T-helper 9 cell (primary cell): ENCODE data around the gene KRTAP9-3.
"Not testable (repeated sequence)": the region's sequence is repeated elsewhere in the genome, so short reads cannot be mapped to it uniquely, and the experiment has no call there.

ENCODE experiments used
- DNase-seq: peaks from one replicate; pipeline ENCODE4 v3.0.0-alpha.2; 2020
- total RNA-seq, 2 donors: gene quantifications; one replicate each; lab custom pipeline; 2026; lab: John Stamatoyannopoulos, UW

Gene KRTAP9-3, protein sequence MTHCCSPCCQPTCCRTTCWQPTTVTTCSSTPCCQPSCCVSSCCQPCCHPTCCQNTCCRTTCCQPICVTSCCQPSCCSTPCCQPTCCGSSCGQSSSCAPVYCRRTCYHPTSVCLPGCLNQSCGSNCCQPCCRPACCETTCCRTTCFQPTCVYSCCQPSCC
- total RNA-seq, result 0 reads per million in 2 donors

DNA sequence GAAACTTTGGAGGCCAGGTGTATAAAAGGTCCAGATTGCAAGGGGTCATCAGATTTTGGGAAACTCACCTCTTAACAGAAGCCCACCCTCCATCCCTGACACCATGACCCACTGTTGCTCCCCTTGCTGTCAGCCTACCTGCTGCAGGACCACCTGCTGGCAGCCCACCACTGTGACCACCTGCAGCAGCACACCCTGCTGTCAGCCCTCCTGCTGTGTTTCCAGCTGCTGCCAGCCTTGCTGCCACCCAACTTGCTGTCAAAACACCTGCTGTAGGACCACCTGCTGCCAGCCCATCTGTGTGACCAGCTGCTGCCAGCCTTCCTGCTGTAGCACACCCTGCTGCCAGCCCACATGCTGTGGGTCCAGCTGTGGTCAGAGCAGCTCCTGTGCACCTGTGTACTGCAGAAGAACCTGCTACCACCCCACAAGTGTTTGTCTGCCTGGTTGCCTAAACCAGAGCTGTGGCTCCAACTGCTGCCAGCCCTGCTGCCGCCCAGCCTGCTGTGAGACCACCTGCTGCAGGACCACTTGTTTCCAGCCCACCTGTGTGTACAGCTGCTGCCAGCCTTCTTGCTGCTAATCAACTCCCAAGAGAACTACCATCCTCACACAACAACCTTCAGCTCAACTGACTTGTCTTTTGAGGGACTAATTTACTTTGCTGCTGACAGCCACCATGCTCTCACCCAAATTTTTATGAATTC, at the start of gene KRTAP9-3:
Gene KRTAP9-3, plus strand, starts transcription at position 51 of the 707 bp plus-strand sequence. Its CDS starts 53 bp downstream, at position 104.
- DNase-seq, result not testable (repeated sequence)

DNA sequence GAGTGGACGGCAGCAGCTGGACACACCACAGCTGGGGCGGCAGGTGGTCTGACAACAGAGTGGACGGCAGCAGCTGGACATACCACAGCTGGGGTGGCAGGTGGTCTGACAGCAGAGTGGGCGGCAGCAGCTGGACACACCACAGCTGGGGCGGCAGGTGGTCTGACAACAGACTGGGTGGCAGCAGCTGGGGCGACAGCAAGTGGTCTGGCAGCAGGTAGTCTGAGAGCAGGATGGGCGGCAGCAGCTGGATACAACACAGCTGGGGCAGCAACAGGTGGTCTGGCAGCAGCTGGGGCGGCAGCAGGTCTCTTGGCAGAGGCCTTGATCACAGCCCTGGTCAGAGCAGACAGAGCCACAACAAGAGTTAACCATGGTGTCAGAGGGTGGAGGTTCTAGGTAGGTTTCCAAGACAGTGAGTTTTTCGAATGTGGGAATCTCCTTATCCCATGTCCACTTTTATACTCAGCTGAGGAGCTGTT, 47.7 kb upstream of the KRTAP9-3 start, which contains the start of gene KRTAP4-1:
Gene KRTAP4-1, minus strand, starts transcription at position 432 of the 482 bp plus-strand sequence. Its CDS starts 57 bp downstream, at position 375.
- no peak for DNase-seq

DNA sequence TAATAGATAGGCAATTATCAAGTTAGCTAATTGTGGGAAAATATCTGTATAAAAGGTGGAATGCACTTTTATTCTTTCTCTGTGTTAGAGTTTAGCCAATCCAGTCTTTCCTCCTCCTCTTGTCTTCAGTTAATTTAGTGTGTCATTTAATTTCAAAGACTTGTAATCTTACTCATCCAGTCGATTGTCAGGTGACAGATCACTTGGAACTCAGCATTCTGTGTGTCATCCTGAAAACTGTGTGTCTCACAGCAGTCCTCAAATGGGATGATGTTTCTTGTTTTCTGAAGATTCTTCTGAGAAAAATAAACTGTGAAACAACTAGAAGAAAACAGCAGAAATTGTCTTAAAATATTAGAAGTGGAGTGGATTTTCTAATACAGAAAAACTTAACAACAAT, 47.2 kb upstream of the KRTAP9-3 start:
- DNase-seq, result no peak

DNA sequence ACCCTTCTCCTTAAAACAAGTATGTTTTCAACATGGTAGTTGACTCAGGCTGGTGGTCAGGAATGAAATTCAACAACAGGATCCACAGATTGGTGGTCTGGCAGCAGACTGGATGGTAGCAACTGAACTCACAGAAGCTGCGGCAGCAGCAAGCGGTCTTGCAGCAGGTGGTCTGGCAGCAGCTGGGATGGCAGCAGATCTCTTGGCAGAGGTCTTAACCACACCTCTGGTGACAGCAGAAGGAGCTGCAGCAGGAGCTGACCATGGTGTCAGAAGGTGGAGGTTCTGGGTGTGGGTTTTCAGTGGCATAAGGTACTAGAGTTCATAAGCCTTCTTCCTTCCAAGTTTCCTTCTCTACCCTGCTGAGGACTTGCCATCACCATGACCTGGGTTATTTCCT, 45.4 kb upstream of the KRTAP9-3 start:
- no peak for DNase-seq

DNA sequence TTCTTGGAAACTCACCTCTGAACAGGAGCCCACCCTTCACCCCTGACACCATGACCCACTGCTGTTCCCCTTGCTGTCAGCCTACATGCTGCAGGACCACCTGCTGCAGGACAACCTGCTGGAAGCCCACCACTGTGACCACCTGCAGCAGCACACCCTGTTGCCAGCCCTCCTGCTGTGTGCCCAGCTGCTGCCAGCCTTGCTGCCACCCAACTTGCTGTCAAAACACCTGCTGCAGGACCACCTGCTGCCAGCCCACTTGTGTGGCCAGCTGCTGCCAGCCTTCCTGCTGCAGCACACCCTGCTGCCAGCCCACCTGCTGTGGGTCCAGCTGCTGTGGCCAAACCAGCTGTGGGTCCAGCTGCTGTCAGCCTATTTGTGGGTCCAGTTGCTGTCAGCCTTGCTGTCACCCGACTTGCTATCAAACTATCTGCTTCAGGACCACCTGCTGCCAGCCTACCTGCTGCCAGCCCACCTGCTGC, 42.4 kb upstream of the KRTAP9-3 start, which contains the start of gene KRTAP9-1:
Gene KRTAP9-1, plus strand, starts transcription at position 51 of the 482 bp plus-strand sequence. Its CDS starts 0 bp downstream, at position 51.
- DNase-seq, result not testable (repeated sequence)

DNA sequence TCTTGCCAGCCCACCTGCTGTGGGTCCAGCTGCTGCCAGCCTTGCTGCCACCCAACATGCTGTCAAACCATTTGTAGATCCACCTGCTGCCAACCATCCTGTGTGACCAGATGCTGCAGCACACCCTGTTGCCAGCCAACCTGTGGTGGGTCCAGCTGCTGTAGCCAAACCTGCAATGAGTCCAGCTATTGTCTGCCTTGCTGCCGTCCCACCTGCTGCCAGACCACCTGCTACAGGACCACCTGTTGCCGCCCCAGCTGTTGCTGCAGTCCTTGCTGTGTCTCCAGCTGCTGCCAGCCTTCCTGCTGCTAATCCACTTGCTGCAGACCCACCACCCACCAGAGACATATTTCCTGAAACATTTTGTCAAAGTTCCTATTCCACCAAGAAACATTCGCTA, 41.9 kb upstream of the KRTAP9-3 start:
- DNase-seq, result no peak

DNA sequence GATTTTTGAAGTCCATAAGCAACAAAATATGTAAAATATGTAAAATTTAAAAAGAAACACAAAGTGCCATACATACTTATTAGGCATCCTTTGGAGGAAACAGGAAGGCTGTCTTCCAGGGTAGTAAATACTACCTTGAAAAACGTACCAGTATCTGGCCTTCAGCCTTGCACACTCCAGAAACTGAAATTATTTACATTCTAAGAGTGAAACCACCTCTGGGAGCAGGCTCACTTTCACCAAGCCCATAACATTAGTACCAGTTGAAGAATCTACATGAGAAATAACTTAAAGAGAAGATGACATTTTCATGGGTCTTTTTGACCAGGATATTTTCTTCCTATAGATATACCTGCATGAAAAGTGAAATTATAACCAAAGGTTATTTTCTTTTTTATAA, 36.2 kb upstream of the KRTAP9-3 start:
- DNase-seq, result no peak

DNA sequence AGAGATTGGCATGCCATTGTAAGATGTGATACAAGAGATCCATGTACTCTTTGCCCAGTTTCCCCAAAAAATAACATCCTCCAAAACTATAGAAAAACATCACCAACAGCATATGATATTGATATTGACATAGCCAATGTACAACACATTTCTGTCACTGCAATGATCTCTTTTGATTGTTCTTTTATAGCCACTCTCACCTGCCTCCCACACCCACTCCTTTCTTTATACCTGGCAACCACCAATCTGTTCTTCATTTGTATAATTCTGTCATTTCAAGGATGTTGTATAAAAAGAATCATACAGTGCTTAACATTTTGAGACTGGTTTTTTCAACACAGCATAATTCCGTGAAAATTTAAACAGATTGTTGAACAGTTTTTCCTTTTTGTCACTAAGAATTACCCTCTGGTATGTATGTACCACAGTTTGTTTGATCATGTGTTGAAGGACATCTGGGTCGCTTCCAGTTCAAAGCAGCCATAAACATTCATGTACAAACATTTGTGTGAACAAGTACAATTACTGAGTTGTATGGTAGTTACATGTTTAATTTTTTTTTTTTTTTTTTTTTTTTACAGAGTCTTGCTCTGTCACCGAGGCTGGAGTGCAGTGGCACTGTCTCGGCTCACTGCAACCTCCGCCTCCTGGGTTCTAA, 32.7 kb upstream of the KRTAP9-3 start:
- DNase-seq, result no peak

DNA sequence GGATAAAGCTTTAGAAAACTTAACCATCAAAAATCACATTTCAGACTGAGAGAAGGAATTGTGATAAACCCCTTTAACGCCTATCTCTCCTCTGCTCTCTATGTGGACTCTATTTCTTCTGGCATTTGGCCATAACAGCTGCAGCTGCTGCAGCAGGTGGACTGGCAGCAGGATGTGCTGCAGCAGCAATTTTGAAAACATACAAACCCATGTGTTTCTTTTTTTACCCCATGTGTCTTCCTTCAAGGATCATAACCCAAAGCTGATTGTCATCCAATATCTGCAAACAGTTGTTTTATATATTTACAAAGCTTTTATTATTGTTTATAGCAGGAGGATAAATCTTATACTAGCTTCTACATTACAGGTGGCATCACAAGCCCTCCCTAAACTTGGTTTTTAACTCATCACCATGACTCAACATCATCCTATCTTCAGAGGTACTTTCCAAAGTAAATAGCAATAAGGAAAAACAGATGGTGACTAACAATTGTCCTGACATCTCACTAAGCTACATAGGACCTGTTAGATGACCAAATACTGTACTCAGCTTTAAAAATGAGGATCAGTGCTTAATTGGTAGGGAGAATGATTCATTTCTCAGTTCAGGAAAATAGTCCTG, 20.3 kb upstream of the KRTAP9-3 start:
- DNase-seq, result no peak

DNA sequence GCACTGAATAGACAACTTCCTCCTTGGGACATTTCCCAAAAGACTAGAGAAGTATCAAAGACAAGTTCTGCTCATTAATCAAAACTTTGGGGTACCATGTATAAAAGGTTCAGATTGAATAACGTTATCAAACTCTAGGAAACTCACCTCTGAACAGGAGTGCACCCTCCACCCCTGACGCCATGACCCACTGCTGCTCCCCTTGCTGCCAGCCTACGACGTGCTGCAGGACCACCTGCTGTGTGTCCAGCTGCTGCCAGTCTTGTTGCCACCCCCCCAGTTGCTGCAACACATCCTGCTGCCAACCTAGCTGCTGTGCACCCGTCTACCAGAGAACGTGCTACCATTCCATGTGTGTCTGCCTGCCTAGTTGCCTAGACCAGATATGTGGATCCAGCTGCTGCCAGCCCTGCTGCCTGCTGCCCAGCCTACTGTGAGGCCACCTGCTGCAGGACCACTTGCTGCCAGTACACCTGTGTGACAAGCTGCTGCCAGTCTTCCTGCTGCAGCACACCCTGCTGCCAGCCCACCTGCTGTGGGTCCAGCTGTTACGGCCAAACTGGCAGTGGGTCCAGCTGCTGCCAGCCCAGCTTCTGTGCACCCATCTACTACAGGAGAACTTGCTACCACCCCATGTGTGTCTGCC, 19.6 kb upstream of the KRTAP9-3 start:
- no peak for DNase-seq

DNA sequence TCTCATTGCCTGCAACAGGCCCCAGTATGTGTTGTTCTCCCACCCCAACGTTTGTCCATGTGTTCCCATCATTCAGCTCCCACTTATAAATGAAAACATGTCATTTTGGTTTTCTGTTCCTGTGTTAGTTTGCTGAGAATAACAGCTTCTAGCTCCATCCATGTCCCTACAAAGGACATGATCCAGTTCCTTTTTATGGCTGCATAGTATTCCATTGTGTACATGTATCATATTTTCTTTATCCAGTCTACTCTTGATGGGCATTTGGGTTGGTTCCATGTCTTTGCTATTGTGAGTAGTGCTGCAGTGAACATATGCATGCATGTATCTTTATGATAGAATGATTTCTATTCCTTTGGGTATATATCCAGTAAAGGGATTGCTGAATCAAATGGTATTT, 16.6 kb upstream of the KRTAP9-3 start:
- no peak for DNase-seq

DNA sequence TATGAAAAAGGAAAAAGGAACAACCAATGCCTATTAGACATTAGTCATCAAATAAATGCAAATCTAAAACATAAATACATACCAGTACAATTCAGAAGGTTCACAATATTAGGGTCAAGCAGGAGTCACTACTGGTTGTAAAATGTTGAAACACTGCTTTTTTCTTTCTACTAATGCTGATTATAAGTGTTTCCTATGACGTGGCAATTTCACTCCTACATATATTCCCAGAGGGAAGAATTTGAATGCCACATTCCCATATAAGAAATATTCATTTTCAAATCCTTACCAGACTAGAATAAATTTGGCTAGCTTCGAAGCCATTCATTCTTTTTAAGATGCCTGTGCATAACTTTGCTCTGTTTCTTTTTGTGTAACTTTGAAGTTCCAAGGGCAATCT, 8.4 kb upstream of the KRTAP9-3 start:
- DNase-seq, result no peak

DNA sequence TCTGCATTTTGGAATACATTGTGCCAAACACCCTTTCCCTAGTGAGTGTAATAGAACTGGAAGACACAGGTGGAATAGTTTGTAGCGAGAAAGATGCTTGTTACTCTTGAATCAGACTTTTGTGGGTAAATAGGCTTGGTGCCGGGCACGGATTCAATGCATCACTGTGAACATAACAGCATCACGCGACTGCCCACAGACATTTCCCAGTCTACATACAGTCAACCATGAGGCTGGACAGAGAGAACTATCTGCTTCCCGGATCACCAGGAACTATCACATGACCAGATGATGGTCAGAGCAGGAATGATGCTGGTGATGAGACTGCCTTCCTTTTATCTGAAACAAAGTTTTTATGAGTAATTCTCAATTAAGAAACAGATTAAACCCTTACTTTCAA, 6.2 kb upstream of the KRTAP9-3 start:
- DNase-seq, result no peak

DNA sequence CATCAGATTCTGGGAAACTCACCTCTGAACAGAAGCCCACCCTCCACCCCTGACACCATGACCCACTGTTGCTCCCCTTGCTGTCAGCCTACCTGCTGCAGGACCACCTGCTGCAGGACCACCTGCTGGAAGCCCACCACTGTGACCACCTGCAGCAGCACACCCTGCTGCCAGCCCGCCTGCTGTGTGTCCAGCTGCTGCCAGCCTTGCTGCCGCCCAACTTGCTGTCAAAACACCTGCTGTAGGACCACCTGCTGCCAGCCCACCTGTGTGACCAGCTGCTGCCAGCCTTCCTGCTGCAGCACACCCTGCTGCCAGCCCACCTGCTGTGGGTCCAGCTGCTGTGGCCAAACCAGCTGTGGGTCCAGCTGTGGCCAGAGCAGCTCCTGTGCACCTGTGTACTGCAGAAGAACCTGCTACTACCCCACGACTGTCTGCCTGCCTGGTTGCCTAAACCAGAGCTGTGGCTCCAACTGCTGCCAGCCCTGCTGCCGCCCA, 5.6 kb upstream of the KRTAP9-3 start, which contains the start of gene KRTAP9-2:
Gene KRTAP9-2, plus strand, starts transcription at position 51 of the 498 bp plus-strand sequence. Its CDS starts 7 bp downstream, at position 58.
- not testable (repeated sequence) for DNase-seq

DNA sequence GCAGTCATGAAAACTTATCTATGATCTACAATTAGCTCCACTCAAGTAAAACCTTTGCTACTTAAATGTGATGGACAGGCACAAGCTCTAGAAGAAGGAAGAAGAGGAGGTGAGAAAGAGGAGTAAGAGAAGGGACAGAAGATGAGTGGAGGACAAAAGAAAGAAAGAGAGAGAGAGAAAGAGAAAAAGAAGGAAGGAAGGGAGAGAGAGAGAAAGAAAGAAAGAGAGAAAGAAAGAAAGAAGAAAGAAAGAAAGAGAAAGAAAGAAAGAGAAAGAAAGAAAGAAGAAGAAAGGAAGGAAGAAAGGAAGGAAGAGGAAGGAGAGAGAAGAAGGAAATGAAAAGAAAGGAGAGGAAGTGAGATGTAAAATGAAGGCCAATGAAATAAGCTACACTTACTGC, 2.2 kb upstream of the KRTAP9-3 start:
- DNase-seq, result no peak

DNA sequence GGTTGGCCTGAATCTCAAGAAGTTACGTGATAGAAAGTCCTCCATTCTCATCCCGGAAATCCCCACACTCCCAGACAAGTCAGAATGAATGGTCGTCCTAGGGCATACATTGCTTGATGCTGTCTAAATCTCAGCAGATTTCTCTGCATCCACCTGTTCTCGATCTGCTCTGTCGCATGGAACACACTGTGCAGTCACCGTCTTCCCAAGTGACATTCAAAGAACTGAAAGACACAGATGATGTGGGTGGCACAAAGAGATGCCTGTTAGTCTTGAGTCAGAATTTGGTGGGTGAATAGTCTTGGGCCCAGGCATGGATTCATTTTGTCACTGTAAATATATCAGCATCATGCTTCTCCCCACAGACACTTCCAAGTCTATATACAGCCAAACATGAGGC, 518 bp upstream of the KRTAP9-3 start:
- DNase-seq, result no peak

DNA sequence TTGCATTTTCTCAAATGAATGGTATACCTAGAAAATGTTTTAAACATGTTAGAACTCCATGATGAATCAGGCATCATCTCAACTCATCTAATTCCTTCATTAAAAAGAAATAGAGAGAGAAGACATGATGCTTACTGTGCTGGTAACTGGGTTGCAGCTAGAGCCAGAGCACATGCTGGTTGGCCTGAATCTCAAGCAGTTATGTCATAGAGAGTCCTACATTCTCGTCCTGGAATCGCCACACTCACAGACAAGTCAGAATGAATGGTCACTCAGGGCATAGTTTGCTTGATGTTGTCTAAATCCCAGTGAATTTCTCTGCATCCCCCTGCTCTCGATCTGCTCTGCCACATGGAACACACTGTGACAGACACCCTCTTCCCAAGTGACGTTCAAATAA, 4.9 kb downstream of the KRTAP9-3 start:
- not testable (repeated sequence) for DNase-seq

DNA sequence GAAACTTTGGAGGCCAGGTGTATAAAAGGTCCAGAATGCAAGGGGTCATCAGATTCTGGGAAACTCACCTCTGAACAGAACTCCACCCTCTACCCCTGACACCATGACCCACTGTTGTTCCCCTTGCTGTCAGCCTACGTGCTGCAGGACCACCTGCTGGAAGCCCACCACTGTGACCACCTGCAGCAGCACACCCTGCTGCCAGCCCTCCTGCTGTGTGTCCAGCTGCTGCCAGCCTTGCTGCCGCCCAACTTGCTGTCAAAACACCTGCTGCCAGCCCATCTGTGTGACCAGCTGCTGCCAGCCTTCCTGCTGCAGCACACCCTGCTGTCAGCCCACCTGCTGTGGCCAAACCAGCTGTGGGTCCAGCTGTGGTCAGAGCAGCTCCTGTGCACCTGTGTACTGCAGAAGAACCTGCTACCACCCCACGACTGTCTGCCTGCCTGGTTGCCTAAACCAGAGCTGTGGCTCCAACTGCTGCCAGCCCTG, 5.7 kb downstream of the KRTAP9-3 start, which contains the start of gene KRTAP9-8:
Gene KRTAP9-8, plus strand, starts transcription at position 51 of the 489 bp plus-strand sequence. Its CDS starts 53 bp downstream, at position 104.
- not testable (repeated sequence) for DNase-seq

DNA sequence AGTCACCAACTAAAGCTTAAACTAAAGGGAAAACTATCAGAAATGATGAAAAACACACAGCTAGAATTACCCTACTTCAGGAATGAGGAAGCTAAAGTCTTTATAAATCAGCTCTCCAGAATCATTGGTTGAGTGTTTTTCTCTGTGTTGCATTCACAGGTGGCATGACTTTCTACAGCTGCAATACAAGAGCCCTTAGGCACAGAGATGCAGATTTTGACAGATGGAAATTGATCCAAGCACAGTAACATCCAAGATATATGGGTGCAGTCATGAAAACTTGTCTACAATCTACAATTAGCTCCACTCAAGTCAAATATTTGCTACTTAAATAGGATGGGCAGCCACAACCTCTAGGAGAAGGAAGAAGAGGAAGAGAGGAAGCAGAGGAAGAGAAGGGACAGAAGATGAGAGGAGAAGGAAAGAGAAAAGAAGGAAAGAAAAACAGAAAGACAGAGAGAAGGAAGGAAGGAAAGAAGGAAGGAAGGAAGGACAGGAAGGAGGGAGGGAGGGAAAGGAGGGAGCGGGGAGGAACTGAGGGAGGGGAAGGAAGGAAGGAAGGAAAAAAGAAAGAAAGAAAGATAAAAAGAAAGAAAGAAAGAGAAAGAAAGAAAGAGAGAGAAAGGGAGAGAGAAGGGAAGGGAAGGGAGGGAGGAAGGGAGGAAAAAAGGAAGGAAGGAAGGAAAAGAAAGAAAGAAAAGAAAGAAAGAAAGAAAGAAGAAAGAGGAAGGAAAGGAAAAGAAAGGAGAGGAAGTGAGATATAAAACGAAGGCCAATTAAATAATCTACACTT, 14.9 kb downstream of the KRTAP9-3 start:
- DNase-seq, result not testable (repeated sequence)

DNA sequence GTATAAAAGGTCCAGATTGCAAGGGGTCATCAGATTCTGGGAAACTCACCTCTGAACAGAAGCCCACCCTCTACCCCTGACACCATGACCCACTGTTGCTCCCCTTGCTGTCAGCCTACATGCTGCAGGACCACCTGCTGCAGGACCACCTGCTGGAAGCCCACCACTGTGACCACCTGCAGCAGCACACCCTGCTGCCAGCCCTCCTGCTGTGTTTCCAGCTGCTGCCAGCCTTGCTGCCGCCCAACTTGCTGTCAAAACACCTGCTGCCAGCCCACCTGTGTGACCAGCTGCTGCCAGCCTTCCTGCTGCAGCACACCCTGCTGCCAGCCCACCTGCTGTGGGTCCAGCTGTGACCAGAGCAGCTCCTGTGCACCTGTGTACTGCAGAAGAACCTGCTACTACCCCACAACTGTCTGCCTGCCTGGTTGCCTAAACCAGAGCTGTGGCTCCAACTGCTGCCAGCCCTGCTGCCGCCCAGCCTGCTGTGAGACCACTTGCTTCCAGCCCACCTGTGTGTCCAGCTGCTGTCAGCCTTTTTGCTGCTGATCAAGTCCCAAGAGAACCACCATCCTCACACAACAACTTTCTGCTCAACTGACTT, 17.5 kb downstream of the KRTAP9-3 start, which contains the start of gene KRTAP9-4:
Gene KRTAP9-4, plus strand, starts transcription at position 51 of the 604 bp plus-strand sequence. Its CDS starts 34 bp downstream, at position 85.
- DNase-seq, result not testable (repeated sequence)
